IMR-90 (cell line): Measurements from ENCODE around the gene TUBGCP6. TPM values are rescaled to one million over a fixed set of nuclear protein-coding genes. Genes with fewer than 3 reads are reported as not detected.

Source experiments
- ATAC-seq: fragments of 200-7000 bp; cut with Tn5 transposase; 2 replicates; pipeline ENCODE4 v1.9.1; 2020; ENCODE audit warnings: low read depth, mild to moderate bottlenecking, moderate library complexity
- BruUV-seq: library from RNA; stranded (reverse); fragments of 400-500 nt; replicated peaks from 2 replicates; lab custom pipeline; 2021; lab: Mats Ljungman, UMichigan
- CTCF ChIA-PET: fragments of 300-600 bp; formaldehyde crosslinking; extraction: SDS; loops from one replicate; lab custom pipeline; 2021; ENCODE audit warnings: antibody characterized with exemption; lab: Yijun Ruan, JAX
- POLR2A ChIA-PET: fragments of 300-600 bp; sonication (Branson Sonifier 250); formaldehyde crosslinking; loops from one replicate; lab custom pipeline; 2022; ENCODE audit warnings: antibody characterized with exemption; ENCODE audit not compliant: unreplicated experiment; lab: Charles Lee
- DNase-seq: peaks from one replicate; pipeline ENCODE4 v3.0.0; 2013
- H2AFZ ChIP-seq: replicated peaks from 2 replicates; pipeline ENCODE3; 2013; ENCODE audit warnings: low read length, mild to moderate bottlenecking; ENCODE audit not compliant: poor library complexity
- H2AK5ac ChIP-seq: 2 replicates; pipeline ENCODE4 v1.6.1; 2013; ENCODE audit warnings: low read depth, low read length, inconsistent platforms
- H2AK9ac ChIP-seq: replicated peaks from 2 replicates; pipeline ENCODE3; 2013; ENCODE audit warnings: mild to moderate bottlenecking, low read depth, low read length, moderate library complexity; ENCODE audit not compliant: poor library complexity
- H2BK120ac ChIP-seq: 2 replicates; pipeline ENCODE4 v1.6.1; 2013; ENCODE audit warnings: low read depth, low read length, inconsistent platforms
- H2BK15ac ChIP-seq: 3 replicates; pipeline ENCODE4 v1.6.1; 2013; ENCODE audit warnings: low read depth, low read length, inconsistent platforms
- H2BK20ac ChIP-seq: 2 replicates; pipeline ENCODE4 v1.6.1; 2013; ENCODE audit warnings: low read depth, mild to moderate bottlenecking, inconsistent platforms, low read length, moderate library complexity
- H2BK5ac ChIP-seq: 2 replicates; pipeline ENCODE4 v1.6.1; 2013; ENCODE audit warnings: mild to moderate bottlenecking, low read depth, low read length, inconsistent platforms; ENCODE audit not compliant: poor library complexity, severe bottlenecking
- H3K14ac ChIP-seq: replicated peaks from 2 replicates; pipeline ENCODE4 v1.6.1; 2013; ENCODE audit warnings: low read depth, low read length, inconsistent platforms
- H3K18ac ChIP-seq: 2 replicates; pipeline ENCODE4 v1.6.1; 2013; ENCODE audit warnings: low read depth, low read length, control low read depth
- H3K23ac ChIP-seq: 2 replicates; pipeline ENCODE4 v1.6.1; 2013; ENCODE audit warnings: low read depth, low read length, inconsistent platforms
- H3K27ac ChIP-seq: 2 replicates; pipeline ENCODE4 v1.5.1; 2013; ENCODE audit warnings: mild to moderate bottlenecking, control low read depth, low read length; ENCODE audit not compliant: insufficient read depth
- H3K27me3 ChIP-seq: 2 replicates; pipeline ENCODE4 v1.6.1; 2013; ENCODE audit warnings: low read length; ENCODE audit not compliant: control insufficient read depth, insufficient read depth
- H3K36me3 ChIP-seq: 2 replicates; pipeline ENCODE4 v1.6.1; 2013; ENCODE audit warnings: low read length, mixed read lengths; ENCODE audit not compliant: control insufficient read depth, insufficient read depth
- H3K4ac ChIP-seq: 2 replicates; pipeline ENCODE4 v1.6.1; 2013; ENCODE audit warnings: low read depth, low read length, inconsistent platforms
- H3K4me1 ChIP-seq: 2 replicates; pipeline ENCODE4 v1.6.1; 2013; ENCODE audit warnings: low read length, mixed read lengths; ENCODE audit not compliant: control insufficient read depth, insufficient read depth
- H3K4me2 ChIP-seq: 2 replicates; pipeline ENCODE4 v1.6.1; 2013; ENCODE audit warnings: low read depth, mild to moderate bottlenecking, control low read depth, low read length, moderate library complexity
- H3K4me3 ChIP-seq: 2 replicates; pipeline ENCODE4 v1.5.1; 2013; ENCODE audit warnings: low read depth, mild to moderate bottlenecking, control low read depth, low read length, moderate library complexity; ENCODE audit not compliant: insufficient read depth
- H3K56ac ChIP-seq: 2 replicates; pipeline ENCODE4 v1.6.1; 2013; ENCODE audit warnings: low read length, inconsistent platforms; ENCODE audit not compliant: insufficient read depth; ENCODE audit errors: extremely low read depth
- H3K79me1 ChIP-seq, 2 experiments: 2 replicates each; pipeline ENCODE4 v1.6.1; 2013; ENCODE audit warnings: low read length in 2 of 2, inconsistent platforms in 1 of 2, low read depth in 1 of 2
- H3K9ac ChIP-seq: 2 replicates; pipeline ENCODE4 v1.6.1; 2013; ENCODE audit warnings: low read depth, low read length, control low read depth
- H3K9me1 ChIP-seq: 2 replicates; pipeline ENCODE4 v1.6.1; 2013; ENCODE audit warnings: low read length, inconsistent platforms; ENCODE audit not compliant: insufficient read depth
- H3K9me3 ChIP-seq: 2 replicates; pipeline ENCODE4 v1.6.1; 2013; ENCODE audit warnings: low read length; ENCODE audit not compliant: control insufficient read depth, insufficient read depth
- H4K20me1 ChIP-seq: 2 replicates; pipeline ENCODE4 v1.6.1; 2013; ENCODE audit warnings: low read length, inconsistent platforms; ENCODE audit not compliant: insufficient read depth
- H4K5ac ChIP-seq: 2 replicates; pipeline ENCODE4 v1.6.1; 2013; ENCODE audit warnings: mild to moderate bottlenecking, low read depth, low read length, control low read depth
- H4K8ac ChIP-seq, 2 experiments: 2 replicates each; pipeline ENCODE4 v1.6.1; 2013; ENCODE audit warnings: low read depth in 2 of 2, low read length in 2 of 2, control low read depth in 1 of 2, inconsistent platforms in 1 of 2
- H4K91ac ChIP-seq: 2 replicates; pipeline ENCODE4 v1.6.1; 2013; ENCODE audit warnings: low read depth, low read length, inconsistent platforms; ENCODE audit not compliant: insufficient read depth
- CEBPB ChIP-seq: IDR thresholded peaks from 2 replicates; pipeline ENCODE4 v1.6.1; 2012; ENCODE audit warnings: low read depth, low read length, improper control_type of control experiment
- CHD1 ChIP-seq: IDR thresholded peaks from 2 replicates; pipeline ENCODE4 v1.6.1; 2012; ENCODE audit warnings: low read depth, low read length, improper control_type of control experiment
- ELK1 ChIP-seq: fragments of 150-350 bp; IDR thresholded peaks from 2 replicates; pipeline ENCODE4 v1.6.1; 2016; ENCODE audit warnings: low read depth, mild to moderate bottlenecking, low read length, moderate library complexity, borderline replicate concordance
- POLR2A ChIP-seq: IDR thresholded peaks from 2 replicates; pipeline ENCODE4 v1.6.1; 2012; ENCODE audit warnings: mild to moderate bottlenecking, low read depth, low read length
- RAD21 ChIP-seq: IDR thresholded peaks from 2 replicates; pipeline ENCODE4 v1.6.1; 2012; ENCODE audit warnings: low read length, improper control_type of control experiment
- RCOR1 ChIP-seq: IDR thresholded peaks from 2 replicates; pipeline ENCODE4 v1.6.1; 2012; ENCODE audit warnings: mild to moderate bottlenecking, low read length, improper control_type of control experiment; ENCODE audit not compliant: insufficient replicate concordance
- SMC3 ChIP-seq: fragments of 150-350 bp; IDR thresholded peaks from 2 replicates; pipeline ENCODE4 v1.6.1; 2016; ENCODE audit warnings: low read depth, mild to moderate bottlenecking, antibody characterized with exemption, low read length, moderate library complexity
- WGBS, 2 experiments: methylation state at CpG; one replicate each; pipeline versions ENCODE4 v1.1.5 to v1.1.7; 2013; ENCODE audit warnings: missing lambda C conversion rate in 2 of 2; ENCODE audit not compliant: insufficient read length in 1 of 2; ENCODE audit errors: extremely low coverage in 2 of 2; 5-methylcytosine and 5-hydroxymethylcytosine counted together
- dilution Hi-C: fragments of 300-500 bp; cut with HindIII; formaldehyde crosslinking; loops from one replicate; pipeline ENCODE4 v1.14.3; 2018; ENCODE audit warnings: low sequenced_read_pairs; ENCODE audit not compliant: unreplicated experiment
- in situ Hi-C: fragments of 300-500 bp; cut with MboI; formaldehyde crosslinking; loops from 3 replicates; pipeline ENCODE4 v1.14.3; 2019; ENCODE audit warnings: low sequenced_read_pairs, inconsistent platforms, mixed read lengths
- intact Hi-C: fragments of 100-400 bp; cut with micrococcal nuclease; formaldehyde crosslinking; loops from 2 replicates; pipeline ENCODE4 v1.10.0; 2022
- polyA plus RNA-seq, 3 experiments: library from polyadenylated mRNA; depleted of rRNA; stranded (reverse); fragments of >200 nt; gene quantifications; 2 replicates each; pipeline ENCODE4 v1.2.3, GENCODE V29; 2012; ENCODE audit warnings: low replicate concordance in 1 of 3
- total RNA-seq: library from RNA; depleted of rRNA; stranded (reverse); fragments of >200 nt; gene quantifications from 2 replicates; pipeline ENCODE4 v1.2.3, GENCODE V29; 2012
- TF ChIP-seq, protein P1 (sequence below): conservative IDR thresholded peaks from 2 replicates; pipeline ENCODE4 v1.5.1; 2012; ENCODE audit warnings: mild to moderate bottlenecking, low read depth, low read length, improper control_type of control experiment
- TF ChIP-seq, protein P2 (sequence below): fragments of 150-350 bp; IDR thresholded peaks from 2 replicates; pipeline ENCODE4 v1.6.1; 2017; ENCODE audit warnings: mild to moderate bottlenecking, antibody characterized with exemption, low read length, low read depth

The TUBGCP6 gene
- total and polyA plus RNA-seq, 2 of the 4 experiments (the other 2 are of a cell fraction) = 10.8 to 28.6 TPM

DNA sequence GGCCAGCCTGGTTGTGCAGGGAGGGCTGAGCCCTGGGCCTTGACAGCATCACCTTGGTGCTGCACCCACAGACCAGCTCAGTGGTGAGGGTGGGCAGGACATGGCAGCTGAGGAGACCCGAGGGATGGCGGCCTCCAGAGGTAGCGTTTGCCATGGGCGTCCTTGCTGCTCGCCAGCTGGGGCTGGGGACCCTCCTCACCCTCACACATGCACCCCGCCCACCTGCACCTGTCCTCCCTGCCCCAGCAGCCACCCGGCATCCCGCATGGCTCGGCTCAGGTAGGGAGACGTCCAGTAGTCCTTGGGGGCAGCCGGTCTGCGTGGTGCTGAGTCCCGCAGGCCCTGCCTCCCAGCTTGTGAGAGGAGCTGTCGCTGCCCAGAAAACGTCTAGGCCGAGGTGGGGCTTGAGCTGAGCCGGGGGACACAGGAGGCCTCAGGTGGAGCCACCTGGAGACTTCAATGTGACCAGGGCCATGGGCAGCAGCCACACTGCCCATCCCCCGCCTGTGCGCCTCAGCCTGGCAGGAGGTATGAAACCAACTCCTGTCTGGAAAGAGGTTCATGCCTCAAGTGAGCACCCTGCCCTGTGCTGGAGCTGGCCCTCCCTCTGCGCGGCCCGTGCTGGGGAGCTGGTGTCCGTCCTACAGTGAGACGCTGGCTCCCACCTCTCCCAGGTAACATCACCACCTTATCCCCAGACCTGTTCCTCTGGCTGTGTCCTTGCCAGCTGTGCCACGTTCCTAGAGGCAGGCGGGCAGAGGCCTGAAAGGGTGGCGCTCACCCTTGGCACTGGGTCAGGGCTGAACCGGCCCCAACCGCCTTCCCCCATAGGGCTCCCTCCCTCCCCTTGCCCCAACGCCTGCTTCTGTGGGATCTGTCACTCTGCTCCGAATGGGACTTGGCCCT, 62.4 kb downstream of the TUBGCP6 start (continued):
- TF ChIP-seq CEBPB = no peak

GRCh38 chr22:50180727-50181521, 63.9 kb downstream of the TUBGCP6 start:
- H2AK5ac ChIP-seq = no peak overlapping the region
- H2BK120ac ChIP-seq = no peak overlapping the region
- CTCF ChIA-PET = no interaction called here
- no peak overlapping the region for H2AK9ac ChIP-seq
- H3K36me3 ChIP-seq = peaks cover 2% of the 10 kb centered on the region; the same call in 1 of the 2 replicates
- no peak overlapping the region for H3K4me2 ChIP-seq
- DNase-seq = no peak
- H3K23ac ChIP-seq = no peak overlapping the region
- H2BK15ac ChIP-seq = no peak overlapping the region
- H3K4me3 ChIP-seq = no peak overlapping the region
- H2BK5ac ChIP-seq = no peak overlapping the region
- H3K27ac ChIP-seq = no peak overlapping the region
- TF ChIP-seq, protein P1, sequence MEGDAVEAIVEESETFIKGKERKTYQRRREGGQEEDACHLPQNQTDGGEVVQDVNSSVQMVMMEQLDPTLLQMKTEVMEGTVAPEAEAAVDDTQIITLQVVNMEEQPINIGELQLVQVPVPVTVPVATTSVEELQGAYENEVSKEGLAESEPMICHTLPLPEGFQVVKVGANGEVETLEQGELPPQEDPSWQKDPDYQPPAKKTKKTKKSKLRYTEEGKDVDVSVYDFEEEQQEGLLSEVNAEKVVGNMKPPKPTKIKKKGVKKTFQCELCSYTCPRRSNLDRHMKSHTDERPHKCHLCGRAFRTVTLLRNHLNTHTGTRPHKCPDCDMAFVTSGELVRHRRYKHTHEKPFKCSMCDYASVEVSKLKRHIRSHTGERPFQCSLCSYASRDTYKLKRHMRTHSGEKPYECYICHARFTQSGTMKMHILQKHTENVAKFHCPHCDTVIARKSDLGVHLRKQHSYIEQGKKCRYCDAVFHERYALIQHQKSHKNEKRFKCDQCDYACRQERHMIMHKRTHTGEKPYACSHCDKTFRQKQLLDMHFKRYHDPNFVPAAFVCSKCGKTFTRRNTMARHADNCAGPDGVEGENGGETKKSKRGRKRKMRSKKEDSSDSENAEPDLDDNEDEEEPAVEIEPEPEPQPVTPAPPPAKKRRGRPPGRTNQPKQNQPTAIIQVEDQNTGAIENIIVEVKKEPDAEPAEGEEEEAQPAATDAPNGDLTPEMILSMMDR = no peak
- TF ChIP-seq POLR2A (no peak), ELK1 (no peak), RCOR1 (no peak), CHD1 (no peak), RAD21 (no peak), SMC3 (no peak)
- TF ChIP-seq, protein P2, sequence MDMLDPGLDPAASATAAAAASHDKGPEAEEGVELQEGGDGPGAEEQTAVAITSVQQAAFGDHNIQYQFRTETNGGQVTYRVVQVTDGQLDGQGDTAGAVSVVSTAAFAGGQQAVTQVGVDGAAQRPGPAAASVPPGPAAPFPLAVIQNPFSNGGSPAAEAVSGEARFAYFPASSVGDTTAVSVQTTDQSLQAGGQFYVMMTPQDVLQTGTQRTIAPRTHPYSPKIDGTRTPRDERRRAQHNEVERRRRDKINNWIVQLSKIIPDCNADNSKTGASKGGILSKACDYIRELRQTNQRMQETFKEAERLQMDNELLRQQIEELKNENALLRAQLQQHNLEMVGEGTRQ = no peak
- H4K8ac ChIP-seq = no peak overlapping the region
- no TSS peak for BruUV-seq
- no peaks in the 10 kb centered on the region for H3K9me3 ChIP-seq
- H4K5ac ChIP-seq = no peak overlapping the region
- H3K9ac ChIP-seq = no peak overlapping the region
- H3K14ac ChIP-seq = no peak overlapping the region
- no peaks in the 10 kb centered on the region for H4K20me1 ChIP-seq
- peaks cover 4% of the 10 kb centered on the region for H3K9me1 ChIP-seq
- no peak overlapping the region for H2BK20ac ChIP-seq
- no peak overlapping the region for H3K18ac ChIP-seq
- in situ Hi-C loops (no loop called here), dilution Hi-C loops (no loop called here), intact Hi-C loops (no loop called here)
- peaks cover 0 to 4% of the 10 kb centered on the region in 2 experiments; a peak in 1 of 4 replicates for H3K79me1 ChIP-seq
- H3K56ac ChIP-seq = no peak overlapping the region
- POLR2A ChIA-PET = interaction anchor here (0.6 kb wide), 1 partner anchor 142 kb away, joined by 6 read pairs; no protein-coding TSS in a partner anchor
- 82% methylated on average over 11 of the region's 27 CpGs; no CpG with 5 or more reads in 1 of the 2 experiments for WGBS, 2 experiments
- H2AFZ ChIP-seq = no peak overlapping the region
- no peak for ATAC-seq
- no peaks in the 10 kb centered on the region; the same call in 1 of the 2 replicates for H3K27me3 ChIP-seq
- H3K4me1 ChIP-seq = peaks cover 9% of the 10 kb centered on the region
- H3K4ac ChIP-seq = no peak overlapping the region
- H4K91ac ChIP-seq = no peak overlapping the region
